HepG2 (cell line): ENCODE results near the gene NDUFB10. TPM values are rescaled to one million over a fixed set of nuclear protein-coding genes. Genes with fewer than 3 reads are reported as not detected.

Experiments
- KLF12 ChIP-seq: sonication (generic); formaldehyde crosslinking; IDR thresholded peaks from 2 replicates; pipeline ENCODE4 v1.4.0; 2020; ENCODE audit warnings: missing genetic modification reagents, borderline replicate concordance
- MEF2D ChIP-seq: sonication (generic); formaldehyde crosslinking; IDR thresholded peaks from 2 replicates; pipeline ENCODE4 v1.5.1; 2020; ENCODE audit warnings: mild to moderate bottlenecking, missing genetic modification reagents
- NFIC ChIP-seq: IDR thresholded peaks from 2 replicates; pipeline ENCODE4 v1.6.1; 2012; ENCODE audit warnings: mild to moderate bottlenecking, low read length, inconsistent platforms
- PITX1 ChIP-seq: sonication (generic); formaldehyde crosslinking; IDR thresholded peaks from 2 replicates; pipeline ENCODE4 v1.5.1; 2020; ENCODE audit warnings: mild to moderate bottlenecking, missing genetic modification reagents
- TBX2 ChIP-seq: sonication (generic); formaldehyde crosslinking; IDR thresholded peaks from 2 replicates; pipeline ENCODE4 v1.5.0; 2020; ENCODE audit warnings: missing genetic modification reagents, mild to moderate bottlenecking, borderline replicate concordance
- TEAD2 ChIP-seq: sonication (generic); formaldehyde crosslinking; IDR thresholded peaks from 2 replicates; pipeline ENCODE4 v1.9.0; 2021; ENCODE audit warnings: missing genetic modification reagents
- TSC22D2 ChIP-seq: sonication (generic); formaldehyde crosslinking; IDR thresholded peaks from 2 replicates; pipeline ENCODE4 v1.5.1; 2020; ENCODE audit warnings: missing genetic modification reagents, mild to moderate bottlenecking, borderline replicate concordance
- ZFP41 ChIP-seq: sonication (generic); formaldehyde crosslinking; IDR thresholded peaks from 2 replicates; pipeline ENCODE4 v1.4.0; 2020; ENCODE audit warnings: mild to moderate bottlenecking, missing genetic modification reagents, borderline replicate concordance
- ZNF329 ChIP-seq: sonication (generic); formaldehyde crosslinking; IDR thresholded peaks from 2 replicates; pipeline ENCODE4 v1.9.0; 2021; ENCODE audit warnings: low read depth, mild to moderate bottlenecking, missing genetic modification reagents
- ZNF343 ChIP-seq: sonication (generic); formaldehyde crosslinking; IDR thresholded peaks from 2 replicates; pipeline ENCODE4 v1.4.0; 2020; ENCODE audit warnings: mild to moderate bottlenecking, missing genetic modification reagents
- ZNF768 ChIP-seq: sonication (generic); formaldehyde crosslinking; IDR thresholded peaks from 2 replicates; pipeline ENCODE4 v1.4.0; 2020; ENCODE audit warnings: missing genetic modification reagents
- polyA plus RNA-seq, 8 experiments: library from polyadenylated mRNA; depleted of rRNA in 3 of 8; stranded (reverse) in 7 of 8; unstranded in 1 of 8; fragments of >200 nt; fragmentation: Illumina TruSeq in 4 of 8; extraction: Trizol in 4 of 8; gene quantifications; 2 replicates each; pipeline versions ENCODE4 v1.2.1 to v1.2.3, GENCODE V29; 2011 to 2016; ENCODE audit warnings: low read depth in 4 of 8, missing spikeins in 1 of 8, mixed read lengths in 1 of 8; ENCODE audit not compliant: insufficient read depth in 1 of 8
- total RNA-seq, 5 experiments: library from RNA; depleted of rRNA; stranded (reverse); fragments of >200 nt; fragmentation: Illumina TruSeq; extraction: Trizol; gene quantifications; 2 replicates each; pipeline ENCODE4 v1.2.3, GENCODE V29; 2016; ENCODE audit warnings: low read depth in 1 of 5
- TF ChIP-seq, protein P1 (sequence below), 2 experiments: sonication (generic) in 1 of 2; formaldehyde crosslinking in 1 of 2; IDR thresholded peaks; 2 replicates each; pipeline versions ENCODE4 v1.4.0 to v1.6.1; 2018 to 2020; ENCODE audit warnings: missing genetic modification reagents in 2 of 2, borderline replicate concordance in 1 of 2, low read depth in 1 of 2, mild to moderate bottlenecking in 1 of 2, missing biosample characterization in 1 of 2
- TF ChIP-seq, protein P2 (sequence below): sonication (generic); formaldehyde crosslinking; IDR thresholded peaks from 2 replicates; pipeline ENCODE4 v1.5.1; 2020; ENCODE audit warnings: mild to moderate bottlenecking, moderate library complexity, missing genetic modification reagents
- TF ChIP-seq, protein P3 (sequence below): sonication (generic); formaldehyde crosslinking; conservative IDR thresholded peaks from 2 replicates; pipeline ENCODE4 v1.8.1; 2023; ENCODE audit warnings: missing genetic modification reagents
- TF ChIP-seq, protein P4 (sequence below): sonication (generic); formaldehyde crosslinking; IDR thresholded peaks from 2 replicates; pipeline ENCODE4 v1.5.0; 2020; ENCODE audit warnings: missing genetic modification reagents
- TF ChIP-seq, protein P5 (sequence below): sonication (generic); formaldehyde crosslinking; IDR thresholded peaks from 2 replicates; pipeline ENCODE4 v1.5.1; 2020; ENCODE audit warnings: missing genetic modification reagents, mild to moderate bottlenecking, borderline replicate concordance

Gene NDUFB10
- total and polyA plus RNA-seq, 2 of the 13 experiments (the other 11 are each of a cell fraction or from before 2014, with no cell fraction given) = 68.6 to 157 TPM

DNA sequence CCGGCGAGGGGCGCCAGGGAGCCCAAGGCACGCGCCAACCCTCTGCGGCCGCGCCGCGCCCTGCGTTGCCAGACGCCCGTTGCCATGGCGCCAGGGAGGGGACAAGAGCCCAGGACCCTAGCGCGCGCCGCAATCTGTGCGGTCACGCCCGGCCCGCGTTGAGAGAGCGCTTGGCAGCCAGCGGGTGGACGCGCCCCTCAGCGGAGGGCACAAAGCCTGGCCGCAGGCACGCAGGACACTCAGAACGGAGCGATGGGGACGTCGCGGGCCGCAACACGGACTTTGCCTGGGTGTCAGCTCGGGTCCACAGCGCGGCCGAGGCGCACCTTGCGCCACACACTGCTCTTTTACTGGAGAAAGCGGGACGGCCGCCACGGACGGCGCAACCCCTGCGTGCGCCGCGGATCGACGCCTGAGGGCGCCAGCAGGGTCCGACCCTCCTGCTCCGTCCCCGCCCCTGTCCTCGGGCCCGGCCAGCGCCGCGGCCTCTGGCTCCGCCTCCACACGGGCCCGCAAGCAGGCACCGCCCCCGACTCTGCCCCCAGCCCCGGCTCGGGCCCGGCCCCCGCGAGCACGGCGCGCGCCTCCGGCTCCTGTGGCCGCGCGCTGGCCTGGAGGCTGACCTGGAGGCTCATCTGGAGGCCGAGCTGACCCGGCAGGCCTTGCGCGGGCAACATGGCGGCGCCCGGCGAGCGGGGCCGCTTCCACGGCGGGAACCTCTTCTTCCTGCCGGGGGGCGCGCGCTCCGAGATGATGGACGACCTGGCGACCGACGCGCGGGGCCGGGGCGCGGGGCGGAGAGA is 24.4 kb downstream of the NDUFB10 start, which contains the start of gene GFER (continued):
- TF ChIP-seq, protein P1, sequence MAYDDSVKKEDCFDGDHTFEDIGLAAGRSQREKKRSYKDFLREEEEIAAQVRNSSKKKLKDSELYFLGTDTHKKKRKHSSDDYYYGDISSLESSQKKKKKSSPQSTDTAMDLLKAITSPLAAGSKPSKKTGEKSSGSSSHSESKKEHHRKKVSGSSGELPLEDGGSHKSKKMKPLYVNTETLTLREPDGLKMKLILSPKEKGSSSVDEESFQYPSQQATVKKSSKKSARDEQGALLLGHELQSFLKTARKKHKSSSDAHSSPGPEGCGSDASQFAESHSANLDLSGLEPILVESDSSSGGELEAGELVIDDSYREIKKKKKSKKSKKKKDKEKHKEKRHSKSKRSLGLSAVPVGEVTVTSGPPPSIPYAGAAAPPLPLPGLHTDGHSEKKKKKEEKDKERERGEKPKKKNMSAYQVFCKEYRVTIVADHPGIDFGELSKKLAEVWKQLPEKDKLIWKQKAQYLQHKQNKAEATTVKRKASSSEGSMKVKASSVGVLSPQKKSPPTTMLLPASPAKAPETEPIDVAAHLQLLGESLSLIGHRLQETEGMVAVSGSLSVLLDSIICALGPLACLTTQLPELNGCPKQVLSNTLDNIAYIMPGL (CRISPR knock-in tag; IDR thresholded peaks at IDR 0.05; ENCODE audit: borderline replicate concordance in 1 of 2, low read depth in 1 of 2) = peak; percentile 67 to 78; a peak in 3 of 4 replicates
- TF ChIP-seq PITX1 (CRISPR knock-in tag) (peak; percentile 57), ZNF768 (CRISPR knock-in tag) (peak; percentile 25; the same call in 1 of the 2 replicates), ZNF343 (CRISPR knock-in tag) (no peak), MEF2D (CRISPR knock-in tag) (no peak), TBX2 (CRISPR knock-in tag) (peak; percentile 86), KLF12 (CRISPR knock-in tag) (peak; percentile 71), ZNF329 (CRISPR knock-in tag) (peak; percentile 73; the same call in 1 of the 2 replicates), NFIC (no peak), TSC22D2 (CRISPR knock-in tag) (no peak), ZFP41 (no peak), TEAD2 (CRISPR knock-in tag) (no peak)
- TF ChIP-seq, protein P2, sequence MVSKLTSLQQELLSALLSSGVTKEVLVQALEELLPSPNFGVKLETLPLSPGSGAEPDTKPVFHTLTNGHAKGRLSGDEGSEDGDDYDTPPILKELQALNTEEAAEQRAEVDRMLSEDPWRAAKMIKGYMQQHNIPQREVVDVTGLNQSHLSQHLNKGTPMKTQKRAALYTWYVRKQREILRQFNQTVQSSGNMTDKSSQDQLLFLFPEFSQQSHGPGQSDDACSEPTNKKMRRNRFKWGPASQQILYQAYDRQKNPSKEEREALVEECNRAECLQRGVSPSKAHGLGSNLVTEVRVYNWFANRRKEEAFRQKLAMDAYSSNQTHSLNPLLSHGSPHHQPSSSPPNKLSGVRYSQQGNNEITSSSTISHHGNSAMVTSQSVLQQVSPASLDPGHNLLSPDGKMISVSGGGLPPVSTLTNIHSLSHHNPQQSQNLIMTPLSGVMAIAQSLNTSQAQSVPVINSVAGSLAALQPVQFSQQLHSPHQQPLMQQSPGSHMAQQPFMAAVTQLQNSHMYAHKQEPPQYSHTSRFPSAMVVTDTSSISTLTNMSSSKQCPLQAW = peak; percentile 43; the same call in 1 of the 2 replicates
- TF ChIP-seq, protein P3, sequence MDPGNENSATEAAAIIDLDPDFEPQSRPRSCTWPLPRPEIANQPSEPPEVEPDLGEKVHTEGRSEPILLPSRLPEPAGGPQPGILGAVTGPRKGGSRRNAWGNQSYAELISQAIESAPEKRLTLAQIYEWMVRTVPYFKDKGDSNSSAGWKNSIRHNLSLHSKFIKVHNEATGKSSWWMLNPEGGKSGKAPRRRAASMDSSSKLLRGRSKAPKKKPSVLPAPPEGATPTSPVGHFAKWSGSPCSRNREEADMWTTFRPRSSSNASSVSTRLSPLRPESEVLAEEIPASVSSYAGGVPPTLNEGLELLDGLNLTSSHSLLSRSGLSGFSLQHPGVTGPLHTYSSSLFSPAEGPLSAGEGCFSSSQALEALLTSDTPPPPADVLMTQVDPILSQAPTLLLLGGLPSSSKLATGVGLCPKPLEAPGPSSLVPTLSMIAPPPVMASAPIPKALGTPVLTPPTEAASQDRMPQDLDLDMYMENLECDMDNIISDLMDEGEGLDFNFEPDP (CRISPR knock-in tag) = no peak
- TF ChIP-seq, protein P4, sequence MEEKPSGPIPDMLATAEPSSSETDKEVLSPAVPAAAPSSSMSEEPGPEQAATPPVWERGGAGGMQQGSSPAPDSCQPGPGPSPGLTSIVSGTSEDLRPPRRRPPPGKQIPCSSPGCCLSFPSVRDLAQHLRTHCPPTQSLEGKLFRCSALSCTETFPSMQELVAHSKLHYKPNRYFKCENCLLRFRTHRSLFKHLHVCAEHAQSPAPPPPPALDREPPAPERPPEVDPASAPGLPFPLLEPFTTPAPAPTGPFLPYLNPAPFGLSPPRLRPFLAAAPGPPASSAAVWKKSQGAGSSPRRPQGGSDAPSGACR = peak; percentile 90; the same call in 1 of the 2 replicates
- TF ChIP-seq, protein P5, sequence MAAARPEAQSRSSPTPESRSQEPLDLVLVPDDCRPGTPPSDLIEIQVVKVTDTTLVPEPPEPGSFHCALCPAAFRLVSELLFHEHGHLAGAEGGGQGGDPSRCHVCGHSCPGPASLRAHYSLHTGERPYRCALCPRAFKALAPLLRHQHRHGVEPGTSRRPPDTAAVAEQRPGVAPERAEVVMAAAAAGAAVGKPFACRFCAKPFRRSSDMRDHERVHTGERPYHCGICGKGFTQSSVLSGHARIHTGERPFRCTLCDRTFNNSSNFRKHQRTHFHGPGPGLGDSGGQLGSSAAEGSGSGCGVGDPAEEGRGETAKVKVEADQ (CRISPR knock-in tag) = peak; percentile 73; the same call in 1 of the 2 replicates
